Fibroblast of lung (primary cell): ENCODE results near the gene DGLUCY. TPM values are rescaled to one million over a fixed set of nuclear protein-coding genes. Genes with fewer than 3 reads are reported as not detected.

Experiments used
- DNase-seq, 2 donors: peaks; one replicate each; pipeline versions ENCODE4 v3.0.0 to v3.0.0-alpha.2; 2010; ENCODE audit warnings: low read depth in 2 of 2
- H2AFZ ChIP-seq: 2 replicates; pipeline ENCODE4 v1.5.1; 2012; ENCODE audit warnings: low read length, control low read depth, inconsistent platforms
- H3K27ac ChIP-seq: 2 replicates; pipeline ENCODE4 v1.5.1; 2011; ENCODE audit warnings: low read length, control low read depth; ENCODE audit not compliant: insufficient read depth
- H3K27me3 ChIP-seq: 2 replicates; pipeline ENCODE4 v1.5.1; 2011; ENCODE audit warnings: mild to moderate bottlenecking, low read length; ENCODE audit not compliant: control insufficient read depth, insufficient read depth
- H3K36me3 ChIP-seq: 2 replicates; pipeline ENCODE4 v1.5.1; 2011; ENCODE audit warnings: low read length; ENCODE audit not compliant: control insufficient read depth, insufficient read depth
- H3K4me1 ChIP-seq: 2 replicates; pipeline ENCODE4 v1.5.1; 2011; ENCODE audit warnings: low read length; ENCODE audit not compliant: control insufficient read depth, insufficient read depth; ENCODE audit errors: extremely low read depth
- H3K4me2 ChIP-seq: 2 replicates; pipeline ENCODE4 v1.5.1; 2011; ENCODE audit warnings: low read length, control low read depth; ENCODE audit not compliant: insufficient read depth; ENCODE audit errors: extremely low read depth
- H3K4me3 ChIP-seq, 4 experiments: fragments of 200-600 bp in 1 of 4; sonication (generic) in 1 of 4; replicated peaks in 1 of 4; 2 replicates each; pipeline ENCODE4 v1.5.1; 2011 to 2016; ENCODE audit warnings: low read length in 4 of 4, low read depth in 3 of 4, mild to moderate bottlenecking in 3 of 4, control low read depth in 2 of 4, inconsistent platforms in 1 of 4, mixed read lengths in 1 of 4; ENCODE audit not compliant: insufficient read depth in 1 of 4; ENCODE audit errors: control extremely low read depth in 1 of 4
- H3K79me2 ChIP-seq: 2 replicates; pipeline ENCODE4 v1.5.1; 2012; ENCODE audit warnings: mild to moderate bottlenecking, low read length, inconsistent platforms; ENCODE audit not compliant: control insufficient read depth, insufficient read depth
- H3K9ac ChIP-seq: 2 replicates; pipeline ENCODE4 v1.5.1; 2011; ENCODE audit warnings: mild to moderate bottlenecking, low read length, control low read depth; ENCODE audit not compliant: insufficient read depth
- H3K9me3 ChIP-seq: 2 replicates; pipeline ENCODE4 v1.5.1; 2012; ENCODE audit warnings: low read depth, low read length; ENCODE audit not compliant: control insufficient read depth, insufficient read depth
- H4K20me1 ChIP-seq: 2 replicates; pipeline ENCODE4 v1.5.1; 2011; ENCODE audit warnings: low read length; ENCODE audit not compliant: control insufficient read depth, insufficient read depth; ENCODE audit errors: extremely low read depth
- CTCF ChIP-seq, 2 donors: IDR thresholded peaks in 1 of 2; conservative IDR thresholded peaks in 1 of 2; 1 replicate in 1 of 2; 2 replicates in 1 of 2; pipeline ENCODE4 v1.5.1; 2011 to 2012; ENCODE audit warnings: low read length in 2 of 2, control low read depth in 1 of 2, inconsistent platforms in 1 of 2, low read depth in 1 of 2, mild to moderate bottlenecking in 1 of 2
- EZH2 ChIP-seq: IDR thresholded peaks from 2 replicates; pipeline ENCODE4 v1.5.1; 2012; ENCODE audit warnings: low read length, control low read depth, mild to moderate bottlenecking; ENCODE audit errors: missing control alignments
- polyA plus RNA-seq, 2 donors: library from polyadenylated mRNA; depleted of rRNA in 1 of 2; stranded (reverse) in 1 of 2; unstranded in 1 of 2; fragments of >200 nt; gene quantifications; 2 replicates each; pipeline ENCODE4 v1.2.1, GENCODE V29; 2011 to 2012; ENCODE audit warnings: missing spikeins in 1 of 2
- total RNA-seq: library from RNA; depleted of rRNA; stranded (reverse); fragments of >200 nt; gene quantifications from 2 replicates; pipeline ENCODE4 v1.2.1, GENCODE V29; 2014

The DGLUCY gene
- total and polyA plus RNA-seq, 2 donors (not counting 1 experiment from before 2014, with no cell fraction given) = 26.7 to 62.1 TPM

GRCh38 chr14:91167380-91167770, 53.5 kb downstream of the DGLUCY start:
- H3K4me2 ChIP-seq = no peak overlapping the region
- TF ChIP-seq CTCF (conservative IDR thresholded peaks at IDR 0.05 in 1 of 2, IDR thresholded peaks at IDR 0.05 in 1 of 2; ENCODE audit: low read depth in 1 of 2, low read length in 2 of 2) (no peak), EZH2 (no peak)
- peaks cover 4% of the 10 kb centered on the region for H3K4me1 ChIP-seq
- H3K9ac ChIP-seq = no peak overlapping the region
- H3K9me3 ChIP-seq = no peaks in the 10 kb centered on the region
- peaks cover 3% of the 10 kb centered on the region for H3K36me3 ChIP-seq
- H4K20me1 ChIP-seq = no peaks in the 10 kb centered on the region
- no peaks in the 10 kb centered on the region for H3K79me2 ChIP-seq
- no peak overlapping the region for H3K4me3 ChIP-seq
- DNase-seq = no peak
- no peaks in the 10 kb centered on the region for H3K27me3 ChIP-seq
- no peak overlapping the region for H3K27ac ChIP-seq
- no peak overlapping the region for H2AFZ ChIP-seq

- no peaks in the 10 kb centered on the region for H3K36me3 ChIP-seq
- no peak overlapping the region for H3K9ac ChIP-seq
- no peak for TF ChIP-seq EZH2
- no peak for TF ChIP-seq CTCF (conservative IDR thresholded peaks at IDR 0.05 in 1 of 2, IDR thresholded peaks at IDR 0.05 in 1 of 2; ENCODE audit: low read depth in 1 of 2, low read length in 2 of 2)
- H3K4me3 ChIP-seq = no peak overlapping the region
- no peaks in the 10 kb centered on the region for H3K79me2 ChIP-seq
- H2AFZ ChIP-seq = no peak overlapping the region
- DNase-seq = no peak
- no peak overlapping the region for H3K4me2 ChIP-seq
- H3K27me3 ChIP-seq = no peaks in the 10 kb centered on the region
- peaks cover 4% of the 10 kb centered on the region for H3K4me1 ChIP-seq
- H4K20me1 ChIP-seq = no peaks in the 10 kb centered on the region
- no peak overlapping the region for H3K27ac ChIP-seq
- no peaks in the 10 kb centered on the region for H3K9me3 ChIP-seq
These were observed 56.1 kb downstream of the DGLUCY start for GRCh38 chr14:91169951-91170350.

- H3K79me2 ChIP-seq = no peaks in the 10 kb centered on the region
- H4K20me1 ChIP-seq = no peaks in the 10 kb centered on the region
- no peaks in the 10 kb centered on the region for H3K27me3 ChIP-seq
- no peak overlapping the region for H3K4me3 ChIP-seq
- H3K9ac ChIP-seq = no peak overlapping the region
- no peak overlapping the region for H2AFZ ChIP-seq
- no peak overlapping the region for H3K4me2 ChIP-seq
- H3K36me3 ChIP-seq = no peaks in the 10 kb centered on the region
- no peak overlapping the region for H3K27ac ChIP-seq
- DNase-seq = peak; percentile 54 to 72
- H3K9me3 ChIP-seq = no peaks in the 10 kb centered on the region
- peaks cover 4% of the 10 kb centered on the region for H3K4me1 ChIP-seq
- TF ChIP-seq EZH2 = no peak
- no peak for TF ChIP-seq CTCF (conservative IDR thresholded peaks at IDR 0.05 in 1 of 2, IDR thresholded peaks at IDR 0.05 in 1 of 2; ENCODE audit: low read depth in 1 of 2, low read length in 2 of 2)
These were observed 56.7 kb downstream of the DGLUCY start for GRCh38 chr14:91170504-91171121.
